Natural killer cell (primary cell): ENCODE measurements around the gene CASP5. TPM values are rescaled to one million over a fixed set of nuclear protein-coding genes. Genes with fewer than 3 reads are reported as not detected.

Experiments used
- ATAC-seq, 3 donors: fragments of 150-1000 bp in 2 of 3; fragments of 200-7000 bp in 1 of 3; cut with Tn5 transposase; 1 replicate in 1 of 3; 2 replicates in 2 of 3; pipeline ENCODE4 v1.10.0; 2021; ENCODE audit warnings: mild to moderate bottlenecking in 2 of 3, moderate library complexity in 2 of 3
- DNase-seq, 2 donors: peaks; one replicate each; pipeline versions ENCODE4 v3.0.0 to v3.0.0-alpha.2; 2013 to 2021; ENCODE audit warnings: mixed read lengths in 1 of 2
- H3K27ac ChIP-seq: one replicate; pipeline ENCODE4 v1.5.1; 2013; ENCODE audit warnings: mild to moderate bottlenecking, low read length
- H3K27me3 ChIP-seq: one replicate; pipeline ENCODE4 v1.6.1; 2013; ENCODE audit warnings: low read length; ENCODE audit not compliant: control insufficient read depth, insufficient read depth
- H3K36me3 ChIP-seq: one replicate; pipeline ENCODE4 v1.6.1; 2013; ENCODE audit warnings: low read length; ENCODE audit not compliant: control insufficient read depth, insufficient read depth
- H3K4me1 ChIP-seq: one replicate; pipeline ENCODE4 v1.6.1; 2013; ENCODE audit warnings: low read length; ENCODE audit not compliant: control insufficient read depth, insufficient read depth
- H3K4me3 ChIP-seq: one replicate; pipeline ENCODE4 v1.5.1; 2013; ENCODE audit warnings: low read length
- H3K9me3 ChIP-seq: one replicate; pipeline ENCODE4 v1.6.1; 2013; ENCODE audit warnings: low read length; ENCODE audit not compliant: control insufficient read depth, insufficient read depth
- H3K27ac Mint-ChIP-seq, 2 donors: one replicate each; pipeline ENCODE4 v1.8.0; 2022; ENCODE audit warnings: mild to moderate bottlenecking in 2 of 2, mixed read lengths in 2 of 2, moderate library complexity in 1 of 2
- H3K27me3 Mint-ChIP-seq, 2 donors: one replicate each; pipeline ENCODE4 v1.8.0; 2022; ENCODE audit warnings: low read depth in 2 of 2, mixed read lengths in 2 of 2
- H3K36me3 Mint-ChIP-seq: one replicate; pipeline ENCODE4 v1.8.0; 2022; ENCODE audit warnings: mixed read lengths
- H3K4me1 Mint-ChIP-seq, 2 donors: one replicate each; pipeline ENCODE4 v1.8.0; 2022; ENCODE audit warnings: mixed read lengths in 2 of 2
- H3K4me3 Mint-ChIP-seq: one replicate; pipeline ENCODE4 v1.8.0; 2022; ENCODE audit warnings: mild to moderate bottlenecking, moderate library complexity, mixed read lengths
- H3K9me3 Mint-ChIP-seq, 2 donors: one replicate each; pipeline ENCODE4 v1.8.0; 2022; ENCODE audit warnings: mixed read lengths in 2 of 2
- WGBS: methylation state at CpG from one replicate; pipeline ENCODE4 v1.1.7; 2013; ENCODE audit warnings: missing lambda C conversion rate; ENCODE audit not compliant: insufficient coverage; 5-methylcytosine and 5-hydroxymethylcytosine counted together
- intact Hi-C: fragments of 100-400 bp; cut with micrococcal nuclease; formaldehyde crosslinking; loops from one replicate; pipeline ENCODE4 v1.14.2; 2022
- total RNA-seq, 4 donors: library from RNA; stranded (reverse); fragments of 120-200 nt in 1 of 4; gene quantifications; one replicate each; pipeline versions ENCODE4 v1.2.3 to v1.2.4, GENCODE V29; 2013 to 2022
- TF ChIP-seq, protein P1 (sequence below): fragments of 200-600 bp; IDR thresholded peaks from one replicate; pipeline ENCODE4 v1.8.0; 2022; ENCODE audit warnings: antibody characterized with exemption

Gene CASP5
- total RNA-seq, 3 donors from 2014 or later (not counting 1 experiment from before 2014, with no cell fraction given) = 1.1 to 1.6 (median 1.3) TPM

DNA sequence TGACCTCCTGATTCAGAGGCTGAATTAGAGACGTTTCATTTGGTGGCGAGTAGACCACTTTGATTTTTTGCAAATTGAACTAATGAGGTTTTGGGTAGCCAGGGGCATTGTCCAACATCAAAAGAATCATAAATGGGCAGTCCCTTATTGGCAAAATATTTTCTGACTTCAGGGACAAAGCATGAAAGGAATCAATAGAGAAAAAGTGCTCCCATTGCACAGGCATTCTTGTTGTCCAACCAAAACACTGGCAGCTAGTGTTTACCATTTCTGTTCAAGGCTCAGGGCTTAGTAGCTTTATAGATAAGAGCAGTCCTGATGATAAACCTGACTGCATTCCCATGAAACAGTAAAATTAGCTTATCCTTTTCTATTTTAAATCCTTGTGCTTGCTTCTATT, 28.6 kb upstream of the CASP5 start:
- peaks cover 0 to 8% of the 10 kb centered on the region in 2 donors for H3K4me1 Mint-ChIP-seq
- WGBS = 91% methylated on average over 2 of the region's 2 CpGs
- TF ChIP-seq, protein P1, sequence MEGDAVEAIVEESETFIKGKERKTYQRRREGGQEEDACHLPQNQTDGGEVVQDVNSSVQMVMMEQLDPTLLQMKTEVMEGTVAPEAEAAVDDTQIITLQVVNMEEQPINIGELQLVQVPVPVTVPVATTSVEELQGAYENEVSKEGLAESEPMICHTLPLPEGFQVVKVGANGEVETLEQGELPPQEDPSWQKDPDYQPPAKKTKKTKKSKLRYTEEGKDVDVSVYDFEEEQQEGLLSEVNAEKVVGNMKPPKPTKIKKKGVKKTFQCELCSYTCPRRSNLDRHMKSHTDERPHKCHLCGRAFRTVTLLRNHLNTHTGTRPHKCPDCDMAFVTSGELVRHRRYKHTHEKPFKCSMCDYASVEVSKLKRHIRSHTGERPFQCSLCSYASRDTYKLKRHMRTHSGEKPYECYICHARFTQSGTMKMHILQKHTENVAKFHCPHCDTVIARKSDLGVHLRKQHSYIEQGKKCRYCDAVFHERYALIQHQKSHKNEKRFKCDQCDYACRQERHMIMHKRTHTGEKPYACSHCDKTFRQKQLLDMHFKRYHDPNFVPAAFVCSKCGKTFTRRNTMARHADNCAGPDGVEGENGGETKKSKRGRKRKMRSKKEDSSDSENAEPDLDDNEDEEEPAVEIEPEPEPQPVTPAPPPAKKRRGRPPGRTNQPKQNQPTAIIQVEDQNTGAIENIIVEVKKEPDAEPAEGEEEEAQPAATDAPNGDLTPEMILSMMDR = no peak
- intact Hi-C loops = no loop called here
- no peak overlapping the region for H3K4me3 ChIP-seq
- no peaks in the 10 kb centered on the region for H3K27me3 ChIP-seq
- H3K36me3 ChIP-seq = no peaks in the 10 kb centered on the region
- H3K9me3 Mint-ChIP-seq = no peaks in the 10 kb centered on the region
- no peak overlapping the region for H3K27ac ChIP-seq
- H3K4me3 Mint-ChIP-seq = no peak overlapping the region
- no peaks in the 10 kb centered on the region for H3K4me1 ChIP-seq
- no peaks in the 10 kb centered on the region for H3K9me3 ChIP-seq
- no peaks in the 10 kb centered on the region for H3K36me3 Mint-ChIP-seq
- no peak overlapping the region for H3K27ac Mint-ChIP-seq
- peaks cover 0 to 3% of the 10 kb centered on the region in 2 donors for H3K27me3 Mint-ChIP-seq
- ATAC-seq = no peak
- no peak for DNase-seq

DNA sequence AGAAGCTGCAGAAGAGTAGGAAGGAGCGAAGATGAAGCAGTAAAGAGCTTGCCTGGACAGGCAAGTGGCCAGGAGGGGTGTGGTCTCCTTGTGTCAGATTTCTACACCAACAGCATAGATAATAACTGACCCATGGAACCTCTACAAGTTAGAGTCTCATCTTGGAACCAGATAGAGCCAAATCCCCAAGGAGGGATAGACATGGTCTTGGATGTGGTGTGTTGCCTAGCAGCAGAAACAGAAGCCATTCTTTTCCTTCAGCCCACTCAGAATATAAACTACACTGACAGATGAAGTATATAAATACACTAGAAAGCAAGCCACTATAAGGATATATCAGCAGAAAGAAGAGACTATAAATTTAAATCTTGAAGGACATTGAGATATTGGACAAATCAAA, 26.5 kb upstream of the CASP5 start:
- Mint-ChIP-seq H3K4me3 (no peak overlapping the region), H3K27me3 (no peaks in the 10 kb centered on the region), H3K4me1 (peaks cover 13 to 25% of the 10 kb centered on the region in 2 donors), H3K9me3 (no peaks in the 10 kb centered on the region), H3K36me3 (no peaks in the 10 kb centered on the region), H3K27ac (no peak overlapping the region)
- no peaks in the 10 kb centered on the region for H3K27me3 ChIP-seq
- H3K9me3 ChIP-seq = no peaks in the 10 kb centered on the region
- WGBS = 100% methylated on average over 1 of the region's 1 CpG
- no peak overlapping the region for H3K27ac ChIP-seq
- peaks cover 7% of the 10 kb centered on the region for H3K4me1 ChIP-seq
- H3K36me3 ChIP-seq = no peaks in the 10 kb centered on the region
- H3K4me3 ChIP-seq = no peak overlapping the region
- intact Hi-C loops = loop anchor here (10.0 kb wide), 1 partner anchor 345 kb away; no protein-coding TSS in a partner anchor
- no peak for DNase-seq
- ATAC-seq = no peak
- TF ChIP-seq, protein P1 = no peak

DNA sequence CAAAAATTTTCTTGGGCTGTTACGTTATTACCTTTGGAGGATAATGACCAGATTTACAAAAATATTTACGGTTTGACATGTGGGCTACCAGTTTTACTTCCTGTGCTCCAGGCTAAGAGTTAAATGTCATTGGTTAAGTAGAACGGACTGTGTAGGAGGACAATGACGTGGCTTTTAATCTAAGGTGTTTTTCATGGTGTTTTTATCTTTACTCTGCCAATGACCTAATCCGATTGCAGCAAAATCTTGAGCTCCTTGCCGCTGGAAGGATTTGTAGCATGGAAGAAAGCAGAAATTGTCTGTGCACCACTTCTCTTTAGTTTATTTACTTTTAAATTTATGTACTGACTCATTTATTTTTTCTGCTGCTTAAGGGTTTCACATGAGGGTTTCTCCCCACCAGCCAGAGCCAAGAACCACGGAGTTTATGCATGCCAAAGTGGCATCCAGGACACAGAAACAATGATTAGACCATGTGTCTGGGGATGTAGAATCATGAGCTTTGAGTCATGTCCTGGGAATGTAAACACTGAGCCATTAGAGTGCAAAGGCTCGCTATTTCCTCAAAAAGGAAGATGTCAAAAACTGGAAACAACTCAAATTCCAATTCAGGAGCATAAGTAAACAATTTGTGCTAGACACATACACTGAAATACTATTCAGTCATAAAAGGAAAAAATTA, 24.1 kb upstream of the CASP5 start:
- no peak overlapping the region for H3K27ac ChIP-seq
- no peak for ATAC-seq
- 81% methylated on average over 8 of the region's 8 CpGs for whole genome bisulfite sequencing
- H3K4me3 ChIP-seq = no peak overlapping the region
- no peaks in the 10 kb centered on the region for H3K27me3 Mint-ChIP-seq
- H3K4me1 Mint-ChIP-seq = peaks cover 35 to 50% of the 10 kb centered on the region in 2 donors
- H3K4me1 ChIP-seq = peaks cover 9% of the 10 kb centered on the region
- no peaks in the 10 kb centered on the region for H3K36me3 ChIP-seq
- TF ChIP-seq, protein P1 = no peak
- no peak overlapping the region for H3K4me3 Mint-ChIP-seq
- H3K27ac Mint-ChIP-seq = no peak overlapping the region
- H3K27me3 ChIP-seq = no peaks in the 10 kb centered on the region
- no peaks in the 10 kb centered on the region for H3K9me3 ChIP-seq
- no peak for DNase-seq
- intact Hi-C loops = loop anchor here (10.0 kb wide), 1 partner anchor 342 kb away; no protein-coding TSS in a partner anchor
- peaks cover under 1% of the 10 kb centered on the region for H3K36me3 Mint-ChIP-seq
- H3K9me3 Mint-ChIP-seq = no peaks in the 10 kb centered on the region
